WTC11 (cell line): ENCODE results near the gene CNTRL.

Experiments used
- FOXK1 ChIP-seq: sonication (generic); formaldehyde crosslinking; IDR thresholded peaks from 2 replicates; pipeline ENCODE4 v1.8.0; 2022; ENCODE audit warnings: mild to moderate bottlenecking, moderate library complexity, missing genetic modification reagents
- TEAD1 ChIP-seq: sonication (generic); formaldehyde crosslinking; IDR thresholded peaks from 2 replicates; pipeline ENCODE4 v1.8.0; 2022; ENCODE audit warnings: mild to moderate bottlenecking, missing genetic modification reagents
- ZNF121 ChIP-seq: sonication (generic); formaldehyde crosslinking; IDR thresholded peaks from 2 replicates; pipeline ENCODE4 v1.8.0; 2023; ENCODE audit warnings: missing genetic modification reagents
- TF ChIP-seq, protein P1 (sequence below): sonication (generic); formaldehyde crosslinking; IDR thresholded peaks from 2 replicates; pipeline ENCODE4 v1.8.1; 2023; ENCODE audit warnings: mild to moderate bottlenecking, missing genetic modification reagents
- TF ChIP-seq, protein P2 (sequence below): fragments of 200-600 bp; IDR thresholded peaks from 2 replicates; pipeline ENCODE4 v1.8.0; 2022; ENCODE audit warnings: antibody characterized with exemption
- TF ChIP-seq, protein P3 (sequence below): sonication (generic); formaldehyde crosslinking; IDR thresholded peaks from 2 replicates; pipeline ENCODE4 v1.8.0; 2022; ENCODE audit warnings: mild to moderate bottlenecking, missing genetic modification reagents
- TF ChIP-seq, protein P4 (sequence below): sonication (generic); formaldehyde crosslinking; IDR thresholded peaks from 2 replicates; pipeline ENCODE4 v1.8.1; 2023; ENCODE audit warnings: mild to moderate bottlenecking, missing genetic modification reagents, moderate library complexity
- TF ChIP-seq, protein P5 (sequence below): sonication (generic); formaldehyde crosslinking; IDR thresholded peaks from 2 replicates; pipeline ENCODE4 v1.8.0; 2023; ENCODE audit warnings: missing genetic modification reagents
- TF ChIP-seq, protein P6 (sequence below): sonication (generic); formaldehyde crosslinking; IDR thresholded peaks from 2 replicates; pipeline ENCODE4 v1.8.0; 2023; ENCODE audit warnings: missing genetic modification reagents, mild to moderate bottlenecking, borderline replicate concordance
- TF ChIP-seq, protein P7 (sequence below): sonication (generic); formaldehyde crosslinking; IDR thresholded peaks from 2 replicates; pipeline ENCODE4 v1.8.1; 2022; ENCODE audit warnings: low read depth, mild to moderate bottlenecking, moderate library complexity, missing genetic modification reagents, borderline replicate concordance

DNA sequence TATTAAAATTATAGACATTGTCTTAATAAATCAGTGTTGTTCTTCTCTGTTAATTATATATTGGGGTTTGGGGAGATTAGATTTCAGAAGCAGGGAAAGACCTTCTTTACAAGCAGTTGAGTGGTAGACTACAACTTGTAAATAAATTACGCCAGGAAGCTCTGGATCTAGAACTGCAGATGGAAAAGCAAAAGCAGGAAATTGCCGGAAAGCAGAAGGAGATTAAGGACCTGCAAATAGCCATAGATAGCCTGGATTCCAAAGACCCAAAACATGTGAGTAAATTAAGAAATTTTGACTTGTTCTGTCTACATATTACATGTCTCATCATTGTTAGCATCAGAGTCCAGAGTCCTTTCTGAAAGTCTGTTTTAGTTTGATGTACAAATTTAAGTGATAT is 43.5 kb downstream of the CNTRL start:
- TF ChIP-seq, protein P1, sequence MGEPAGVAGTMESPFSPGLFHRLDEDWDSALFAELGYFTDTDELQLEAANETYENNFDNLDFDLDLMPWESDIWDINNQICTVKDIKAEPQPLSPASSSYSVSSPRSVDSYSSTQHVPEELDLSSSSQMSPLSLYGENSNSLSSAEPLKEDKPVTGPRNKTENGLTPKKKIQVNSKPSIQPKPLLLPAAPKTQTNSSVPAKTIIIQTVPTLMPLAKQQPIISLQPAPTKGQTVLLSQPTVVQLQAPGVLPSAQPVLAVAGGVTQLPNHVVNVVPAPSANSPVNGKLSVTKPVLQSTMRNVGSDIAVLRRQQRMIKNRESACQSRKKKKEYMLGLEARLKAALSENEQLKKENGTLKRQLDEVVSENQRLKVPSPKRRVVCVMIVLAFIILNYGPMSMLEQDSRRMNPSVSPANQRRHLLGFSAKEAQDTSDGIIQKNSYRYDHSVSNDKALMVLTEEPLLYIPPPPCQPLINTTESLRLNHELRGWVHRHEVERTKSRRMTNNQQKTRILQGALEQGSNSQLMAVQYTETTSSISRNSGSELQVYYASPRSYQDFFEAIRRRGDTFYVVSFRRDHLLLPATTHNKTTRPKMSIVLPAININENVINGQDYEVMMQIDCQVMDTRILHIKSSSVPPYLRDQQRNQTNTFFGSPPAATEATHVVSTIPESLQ (CRISPR knock-in tag), result no peak
- TF ChIP-seq, protein P2, sequence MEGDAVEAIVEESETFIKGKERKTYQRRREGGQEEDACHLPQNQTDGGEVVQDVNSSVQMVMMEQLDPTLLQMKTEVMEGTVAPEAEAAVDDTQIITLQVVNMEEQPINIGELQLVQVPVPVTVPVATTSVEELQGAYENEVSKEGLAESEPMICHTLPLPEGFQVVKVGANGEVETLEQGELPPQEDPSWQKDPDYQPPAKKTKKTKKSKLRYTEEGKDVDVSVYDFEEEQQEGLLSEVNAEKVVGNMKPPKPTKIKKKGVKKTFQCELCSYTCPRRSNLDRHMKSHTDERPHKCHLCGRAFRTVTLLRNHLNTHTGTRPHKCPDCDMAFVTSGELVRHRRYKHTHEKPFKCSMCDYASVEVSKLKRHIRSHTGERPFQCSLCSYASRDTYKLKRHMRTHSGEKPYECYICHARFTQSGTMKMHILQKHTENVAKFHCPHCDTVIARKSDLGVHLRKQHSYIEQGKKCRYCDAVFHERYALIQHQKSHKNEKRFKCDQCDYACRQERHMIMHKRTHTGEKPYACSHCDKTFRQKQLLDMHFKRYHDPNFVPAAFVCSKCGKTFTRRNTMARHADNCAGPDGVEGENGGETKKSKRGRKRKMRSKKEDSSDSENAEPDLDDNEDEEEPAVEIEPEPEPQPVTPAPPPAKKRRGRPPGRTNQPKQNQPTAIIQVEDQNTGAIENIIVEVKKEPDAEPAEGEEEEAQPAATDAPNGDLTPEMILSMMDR, result no peak
- TF ChIP-seq, protein P3, sequence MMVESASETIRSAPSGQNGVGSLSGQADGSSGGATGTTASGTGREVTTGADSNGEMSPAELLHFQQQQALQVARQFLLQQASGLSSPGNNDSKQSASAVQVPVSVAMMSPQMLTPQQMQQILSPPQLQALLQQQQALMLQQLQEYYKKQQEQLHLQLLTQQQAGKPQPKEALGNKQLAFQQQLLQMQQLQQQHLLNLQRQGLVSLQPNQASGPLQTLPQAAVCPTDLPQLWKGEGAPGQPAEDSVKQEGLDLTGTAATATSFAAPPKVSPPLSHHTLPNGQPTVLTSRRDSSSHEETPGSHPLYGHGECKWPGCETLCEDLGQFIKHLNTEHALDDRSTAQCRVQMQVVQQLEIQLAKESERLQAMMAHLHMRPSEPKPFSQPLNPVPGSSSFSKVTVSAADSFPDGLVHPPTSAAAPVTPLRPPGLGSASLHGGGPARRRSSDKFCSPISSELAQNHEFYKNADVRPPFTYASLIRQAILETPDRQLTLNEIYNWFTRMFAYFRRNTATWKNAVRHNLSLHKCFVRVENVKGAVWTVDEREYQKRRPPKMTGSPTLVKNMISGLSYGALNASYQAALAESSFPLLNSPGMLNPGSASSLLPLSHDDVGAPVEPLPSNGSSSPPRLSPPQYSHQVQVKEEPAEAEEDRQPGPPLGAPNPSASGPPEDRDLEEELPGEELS (CRISPR knock-in tag), result no peak
- TF ChIP-seq, protein P4, sequence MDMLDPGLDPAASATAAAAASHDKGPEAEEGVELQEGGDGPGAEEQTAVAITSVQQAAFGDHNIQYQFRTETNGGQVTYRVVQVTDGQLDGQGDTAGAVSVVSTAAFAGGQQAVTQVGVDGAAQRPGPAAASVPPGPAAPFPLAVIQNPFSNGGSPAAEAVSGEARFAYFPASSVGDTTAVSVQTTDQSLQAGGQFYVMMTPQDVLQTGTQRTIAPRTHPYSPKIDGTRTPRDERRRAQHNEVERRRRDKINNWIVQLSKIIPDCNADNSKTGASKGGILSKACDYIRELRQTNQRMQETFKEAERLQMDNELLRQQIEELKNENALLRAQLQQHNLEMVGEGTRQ (CRISPR knock-in tag), result no peak
- TF ChIP-seq, protein P5, sequence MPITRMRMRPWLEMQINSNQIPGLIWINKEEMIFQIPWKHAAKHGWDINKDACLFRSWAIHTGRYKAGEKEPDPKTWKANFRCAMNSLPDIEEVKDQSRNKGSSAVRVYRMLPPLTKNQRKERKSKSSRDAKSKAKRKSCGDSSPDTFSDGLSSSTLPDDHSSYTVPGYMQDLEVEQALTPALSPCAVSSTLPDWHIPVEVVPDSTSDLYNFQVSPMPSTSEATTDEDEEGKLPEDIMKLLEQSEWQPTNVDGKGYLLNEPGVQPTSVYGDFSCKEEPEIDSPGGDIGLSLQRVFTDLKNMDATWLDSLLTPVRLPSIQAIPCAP (CRISPR knock-in tag), result no peak
- no peak for TF ChIP-seq ZNF121
- TF ChIP-seq, protein P6, sequence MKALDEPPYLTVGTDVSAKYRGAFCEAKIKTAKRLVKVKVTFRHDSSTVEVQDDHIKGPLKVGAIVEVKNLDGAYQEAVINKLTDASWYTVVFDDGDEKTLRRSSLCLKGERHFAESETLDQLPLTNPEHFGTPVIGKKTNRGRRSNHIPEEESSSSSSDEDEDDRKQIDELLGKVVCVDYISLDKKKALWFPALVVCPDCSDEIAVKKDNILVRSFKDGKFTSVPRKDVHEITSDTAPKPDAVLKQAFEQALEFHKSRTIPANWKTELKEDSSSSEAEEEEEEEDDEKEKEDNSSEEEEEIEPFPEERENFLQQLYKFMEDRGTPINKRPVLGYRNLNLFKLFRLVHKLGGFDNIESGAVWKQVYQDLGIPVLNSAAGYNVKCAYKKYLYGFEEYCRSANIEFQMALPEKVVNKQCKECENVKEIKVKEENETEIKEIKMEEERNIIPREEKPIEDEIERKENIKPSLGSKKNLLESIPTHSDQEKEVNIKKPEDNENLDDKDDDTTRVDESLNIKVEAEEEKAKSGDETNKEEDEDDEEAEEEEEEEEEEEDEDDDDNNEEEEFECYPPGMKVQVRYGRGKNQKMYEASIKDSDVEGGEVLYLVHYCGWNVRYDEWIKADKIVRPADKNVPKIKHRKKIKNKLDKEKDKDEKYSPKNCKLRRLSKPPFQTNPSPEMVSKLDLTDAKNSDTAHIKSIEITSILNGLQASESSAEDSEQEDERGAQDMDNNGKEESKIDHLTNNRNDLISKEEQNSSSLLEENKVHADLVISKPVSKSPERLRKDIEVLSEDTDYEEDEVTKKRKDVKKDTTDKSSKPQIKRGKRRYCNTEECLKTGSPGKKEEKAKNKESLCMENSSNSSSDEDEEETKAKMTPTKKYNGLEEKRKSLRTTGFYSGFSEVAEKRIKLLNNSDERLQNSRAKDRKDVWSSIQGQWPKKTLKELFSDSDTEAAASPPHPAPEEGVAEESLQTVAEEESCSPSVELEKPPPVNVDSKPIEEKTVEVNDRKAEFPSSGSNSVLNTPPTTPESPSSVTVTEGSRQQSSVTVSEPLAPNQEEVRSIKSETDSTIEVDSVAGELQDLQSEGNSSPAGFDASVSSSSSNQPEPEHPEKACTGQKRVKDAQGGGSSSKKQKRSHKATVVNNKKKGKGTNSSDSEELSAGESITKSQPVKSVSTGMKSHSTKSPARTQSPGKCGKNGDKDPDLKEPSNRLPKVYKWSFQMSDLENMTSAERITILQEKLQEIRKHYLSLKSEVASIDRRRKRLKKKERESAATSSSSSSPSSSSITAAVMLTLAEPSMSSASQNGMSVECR (CRISPR knock-in tag), result no peak
- TF ChIP-seq TEAD1 (CRISPR knock-in tag), result no peak
- TF ChIP-seq, protein P7, sequence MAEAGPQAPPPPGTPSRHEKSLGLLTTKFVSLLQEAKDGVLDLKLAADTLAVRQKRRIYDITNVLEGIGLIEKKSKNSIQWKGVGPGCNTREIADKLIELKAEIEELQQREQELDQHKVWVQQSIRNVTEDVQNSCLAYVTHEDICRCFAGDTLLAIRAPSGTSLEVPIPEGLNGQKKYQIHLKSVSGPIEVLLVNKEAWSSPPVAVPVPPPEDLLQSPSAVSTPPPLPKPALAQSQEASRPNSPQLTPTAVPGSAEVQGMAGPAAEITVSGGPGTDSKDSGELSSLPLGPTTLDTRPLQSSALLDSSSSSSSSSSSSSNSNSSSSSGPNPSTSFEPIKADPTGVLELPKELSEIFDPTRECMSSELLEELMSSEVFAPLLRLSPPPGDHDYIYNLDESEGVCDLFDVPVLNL (CRISPR knock-in tag), result no peak
- TF ChIP-seq FOXK1 (CRISPR knock-in tag), result no peak
